Skeletal muscle satellite cell (primary cell): Measurements from ENCODE around the gene AKAP13.

Experiments used
- H3K27me3 ChIP-seq: 2 replicates; pipeline ENCODE4 v1.7.0; 2013; ENCODE audit warnings: low read length; ENCODE audit not compliant: control insufficient read depth, insufficient read depth
- H3K36me3 ChIP-seq: 2 replicates; pipeline ENCODE4 v1.7.0; 2013; ENCODE audit warnings: mild to moderate bottlenecking, control low read depth, low read length; ENCODE audit not compliant: insufficient read depth
- H3K4me1 ChIP-seq: 2 replicates; pipeline ENCODE4 v1.7.0; 2013; ENCODE audit warnings: low read length; ENCODE audit not compliant: control insufficient read depth, insufficient read depth
- H3K4me2 ChIP-seq: 2 replicates; pipeline ENCODE4 v1.7.0; 2013; ENCODE audit warnings: mild to moderate bottlenecking, low read length
- H3K4me3 ChIP-seq: 2 replicates; pipeline ENCODE4 v1.7.0; 2013; ENCODE audit warnings: low read length
- H3K9ac ChIP-seq: 2 replicates; pipeline ENCODE4 v1.7.0; 2013; ENCODE audit warnings: mild to moderate bottlenecking, low read depth, low read length, moderate library complexity
- H3K9me3 ChIP-seq: replicated peaks from 2 replicates; pipeline ENCODE4 v1.7.0; 2013; ENCODE audit warnings: mild to moderate bottlenecking, control low read depth, low read length

Gene AKAP13

GRCh38 chr15:85568261-85568808 is 187.9 kb downstream of the AKAP13 start:
- Histone ChIP-seq H3K9ac (no peak overlapping the region), H3K27me3 (no peaks in the 10 kb centered on the region), H3K4me2 (no peak overlapping the region), H3K4me3 (no peak overlapping the region), H3K4me1 (peaks cover 5% of the 10 kb centered on the region), H3K36me3 (no peaks in the 10 kb centered on the region), H3K9me3 (no peaks in the 10 kb centered on the region)

GRCh38 chr15:85570336-85570735 is 189.9 kb downstream of the AKAP13 start:
- no peaks in the 10 kb centered on the region for H3K9me3 ChIP-seq
- H3K27me3 ChIP-seq, result no peaks in the 10 kb centered on the region
- H3K4me2 ChIP-seq, result no peak overlapping the region
- H3K4me1 ChIP-seq, result no peaks in the 10 kb centered on the region
- no peak overlapping the region for H3K4me3 ChIP-seq
- peaks cover 3% of the 10 kb centered on the region for H3K36me3 ChIP-seq
- no peak overlapping the region for H3K9ac ChIP-seq

GRCh38 chr15:85571780-85572179 is 191.4 kb downstream of the AKAP13 start:
- Histone ChIP-seq H3K27me3 (no peaks in the 10 kb centered on the region), H3K9ac (no peak overlapping the region), H3K4me3 (no peak overlapping the region), H3K4me2 (no peak overlapping the region), H3K36me3 (peaks cover 3% of the 10 kb centered on the region), H3K9me3 (no peaks in the 10 kb centered on the region), H3K4me1 (no peaks in the 10 kb centered on the region)

- Histone ChIP-seq H3K4me1 (peaks cover 29% of the 10 kb centered on the region), H3K9me3 (no peaks in the 10 kb centered on the region), H3K9ac (no peak overlapping the region), H3K4me2 (no peak overlapping the region), H3K36me3 (peaks cover 17% of the 10 kb centered on the region), H3K4me3 (no peak overlapping the region), H3K27me3 (no peaks in the 10 kb centered on the region)
These were observed 196.0 kb downstream of the AKAP13 start for GRCh38 chr15:85576392-85576791.

GRCh38 chr15:85578941-85579701 is 198.7 kb downstream of the AKAP13 start:
- no peaks in the 10 kb centered on the region for H3K9me3 ChIP-seq
- H3K36me3 ChIP-seq, result peaks cover 23% of the 10 kb centered on the region
- H3K4me1 ChIP-seq, result peaks cover 56% of the 10 kb centered on the region
- no peaks in the 10 kb centered on the region for H3K27me3 ChIP-seq
- H3K4me2 ChIP-seq, result peak overlapping the region; percentile 4
- H3K4me3 ChIP-seq, result no peak overlapping the region
- H3K9ac ChIP-seq, result peak overlapping the region; percentile 55

GRCh38 chr15:85579957-85580694 is 199.7 kb downstream of the AKAP13 start:
- no peaks in the 10 kb centered on the region for H3K27me3 ChIP-seq
- H3K4me1 ChIP-seq, result peaks cover 66% of the 10 kb centered on the region
- peaks cover 22% of the 10 kb centered on the region for H3K36me3 ChIP-seq
- peak overlapping the region; percentile 33 for H3K4me3 ChIP-seq
- peak overlapping the region; percentile 55 for H3K9ac ChIP-seq
- H3K4me2 ChIP-seq, result peak overlapping the region; percentile 62
- no peaks in the 10 kb centered on the region for H3K9me3 ChIP-seq

GRCh38 chr15:85580879-85581278 is 200.5 kb downstream of the AKAP13 start:
- no peaks in the 10 kb centered on the region for H3K27me3 ChIP-seq
- H3K9me3 ChIP-seq, result no peaks in the 10 kb centered on the region
- peaks cover 66% of the 10 kb centered on the region for H3K4me1 ChIP-seq
- H3K9ac ChIP-seq, result peak overlapping the region; percentile 18
- no peak overlapping the region for H3K4me3 ChIP-seq
- peaks cover 20% of the 10 kb centered on the region for H3K36me3 ChIP-seq
- peak overlapping the region; percentile 13 for H3K4me2 ChIP-seq

- H3K4me2 ChIP-seq, result peak overlapping the region; percentile 84
- no peaks in the 10 kb centered on the region for H3K27me3 ChIP-seq
- H3K36me3 ChIP-seq, result peaks cover 20% of the 10 kb centered on the region
- no peak overlapping the region for H3K4me3 ChIP-seq
- H3K4me1 ChIP-seq, result peaks cover 70% of the 10 kb centered on the region
- H3K9ac ChIP-seq, result peak overlapping the region; percentile 80
- H3K9me3 ChIP-seq, result no peaks in the 10 kb centered on the region
These were observed 201.1 kb downstream of the AKAP13 start for GRCh38 chr15:85581495-85581894.

- H3K9me3 ChIP-seq, result no peaks in the 10 kb centered on the region
- H3K9ac ChIP-seq, result peak overlapping the region; percentile 80
- H3K4me1 ChIP-seq, result peaks cover 77% of the 10 kb centered on the region
- H3K27me3 ChIP-seq, result no peaks in the 10 kb centered on the region
- H3K4me2 ChIP-seq, result peak overlapping the region; percentile 84
- peak overlapping the region; percentile 61 for H3K4me3 ChIP-seq
- peaks cover 24% of the 10 kb centered on the region for H3K36me3 ChIP-seq
These were observed 202.0 kb downstream of the AKAP13 start for GRCh38 chr15:85582131-85583079.

GRCh38 chr15:85583442-85583841 is 203.0 kb downstream of the AKAP13 start:
- Histone ChIP-seq H3K4me2 (peak overlapping the region; percentile 84), H3K4me3 (peak overlapping the region; percentile 61), H3K27me3 (no peaks in the 10 kb centered on the region), H3K9ac (peak overlapping the region; percentile 80), H3K36me3 (peaks cover 24% of the 10 kb centered on the region), H3K9me3 (no peaks in the 10 kb centered on the region), H3K4me1 (peaks cover 86% of the 10 kb centered on the region)

- H3K4me3 ChIP-seq, result peak overlapping the region; percentile 61
- peaks cover 24% of the 10 kb centered on the region for H3K36me3 ChIP-seq
- peaks cover 87% of the 10 kb centered on the region for H3K4me1 ChIP-seq
- peak overlapping the region; percentile 84 for H3K4me2 ChIP-seq
- H3K9ac ChIP-seq, result peak overlapping the region; percentile 80
- H3K9me3 ChIP-seq, result no peaks in the 10 kb centered on the region
- H3K27me3 ChIP-seq, result no peaks in the 10 kb centered on the region
These were observed 203.6 kb downstream of the AKAP13 start for GRCh38 chr15:85583923-85584390.
